Adrenal gland (tissue), 5 donors: ENCODE results near the gene H2AZ2.

Experiments used
- CTCF ChIP-seq, 6 experiments: fragments of 450-650 bp in 4 of 6; fragments of 200-600 bp in 2 of 6; sonication (generic) in 1 of 6; IDR thresholded peaks; 1 replicate in 5 of 6; 2 replicates in 1 of 6; pipeline versions ENCODE4 v1.5.1 to v1.8.0; 2016 to 2021; ENCODE audit warnings: antibody characterized with exemption in 6 of 6, mild to moderate bottlenecking in 2 of 6, moderate library complexity in 1 of 6
- POLR2A ChIP-seq, 2 donors: fragments of 450-650 bp; IDR thresholded peaks; one replicate each; pipeline ENCODE4 v1.6.1; 2017; ENCODE audit warnings: antibody characterized with exemption in 2 of 2, mild to moderate bottlenecking in 2 of 2, moderate library complexity in 1 of 2
- donor health status: DM: no; HTN: no; CAD: no.

DNA sequence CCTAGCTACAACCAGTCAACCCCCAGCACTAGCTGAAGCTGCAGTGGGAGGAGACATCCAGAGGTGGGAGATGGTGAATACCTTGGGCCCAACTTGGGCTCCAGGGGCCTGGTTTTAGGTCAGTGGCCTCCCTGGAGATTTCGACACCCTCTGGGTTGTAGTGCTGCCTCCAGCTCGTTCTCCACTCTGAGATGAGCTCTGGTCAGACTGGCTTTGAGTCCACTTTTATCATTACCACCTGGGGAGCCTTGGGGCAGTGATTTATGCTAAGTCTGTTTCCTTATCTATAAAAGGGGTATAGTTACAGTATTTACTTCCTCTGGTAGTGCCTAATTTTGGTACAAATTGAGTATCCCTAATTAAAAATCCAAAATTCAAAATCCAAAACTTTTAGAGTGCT, 28.6 kb downstream of the H2AZ2 start:
- TF ChIP-seq CTCF (IDR thresholded peaks at IDR 0.05) = no peak
- TF ChIP-seq POLR2A (IDR thresholded peaks at IDR 0.05) = no peak
